ENCODE data around the gene TACC3. TPM values are rescaled to one million over a fixed set of nuclear protein-coding genes. Genes with fewer than 3 reads are reported as not detected.
A peak's percentile ranks its signal among the peaks of the same experiment; 100 is the strongest.

Gene TACC3
- total RNA-seq, 1 experiment from 2014 or later = 207 TPM

- TF ChIP-seq AR (CRISPR knock-in tag; IDR thresholded peaks at IDR 0.05) = no peak
Observed at GRCh38 chr4:1758306-1759121, 37.2 kb downstream of the TACC3 start (continued).

- ATAC-seq (peak; percentile 15), DNase-seq (ENCODE audit: low spot score) (no peak)
- Mint-ChIP-seq H3K4me3 (no peak overlapping the region), H3K4me1 (no peaks in the 10 kb centered on the region), H3K36me3 (no peaks in the 10 kb centered on the region), H3K9me3 (no peaks in the 10 kb centered on the region), H3K27ac (no peak overlapping the region), H3K27me3 (ENCODE audit: low read depth) (no peaks in the 10 kb centered on the region)
- TF ChIP-seq E2F4 (CRISPR knock-in tag; IDR thresholded peaks at IDR 0.05; ENCODE audit: borderline replicate concordance, low read depth) (no peak), ZNF317 (CRISPR knock-in tag; IDR thresholded peaks at IDR 0.05; ENCODE audit: borderline replicate concordance, low read depth) (no peak), ZNF423 (CRISPR knock-in tag; IDR thresholded peaks at IDR 0.05) (no peak), HMGA2 (CRISPR knock-in tag; IDR thresholded peaks at IDR 0.05) (no peak), RELA (CRISPR knock-in tag; IDR thresholded peaks at IDR 0.05; ENCODE audit: borderline replicate concordance) (no peak), ATF6 (CRISPR knock-in tag; IDR thresholded peaks at IDR 0.05) (no peak), PRDM15 (CRISPR knock-in tag; IDR thresholded peaks at IDR 0.05) (no peak), CREM (CRISPR knock-in tag; IDR thresholded peaks at IDR 0.05) (no peak), NR2C2 (CRISPR knock-in tag; IDR thresholded peaks at IDR 0.05) (no peak), SOX15 (CRISPR knock-in tag; IDR thresholded peaks at IDR 0.05) (no peak), JAZF1 (CRISPR knock-in tag; IDR thresholded peaks at IDR 0.05) (no peak)
- POLR2A ChIA-PET = interaction anchor here (1.0 kb wide), 1 partner anchor 18 kb away, joined by 3 read pairs; no protein-coding TSS in a partner anchor
- CTCF ChIA-PET = interaction anchor here (0.7 to 4.7 kb wide), 11 partner anchors 9 to 152 kb away, joined by 3 to 44 read pairs (median 5); no protein-coding TSS in a partner anchor
Observed at GRCh38 chr4:1759170-1759817, 38.0 kb downstream of the TACC3 start.

Measured in WTC11 (cell line).